ENCODE data around the gene COL13A1. TPM values are rescaled to one million over a fixed set of nuclear protein-coding genes. Genes with fewer than 3 reads are reported as not detected.

COL13A1 gene
- total and polyA plus RNA-seq, 4 donors: 0.17 to 0.47 (median 0.18) TPM

- TF ChIP-seq REST (IDR thresholded peaks at IDR 0.05) (peak; percentile 67), FOXA1 (IDR thresholded peaks at IDR 0.05) (no peak), SP1 (IDR thresholded peaks at IDR 0.05) (peak; percentile 78), JUND (IDR thresholded peaks at IDR 0.05) (peak in 1 of 2 donors; percentile 62), FOXA2 (IDR thresholded peaks at IDR 0.05) (peak; percentile 43), NR2F2 (IDR thresholded peaks at IDR 0.05) (no peak), YY1 (IDR thresholded peaks at IDR 0.05) (peak; percentile 79)
Observed at GRCh38 chr10:69890065-69890847, 88.5 kb downstream of the COL13A1 start (continued).

- TF ChIP-seq GABPA (IDR thresholded peaks at IDR 0.05 in 1 of 2, conservative IDR thresholded peaks at IDR 0.05 in 1 of 2) (no peak), ZBTB33 (IDR thresholded peaks at IDR 0.05) (no peak), CTCF (IDR thresholded peaks at IDR 0.05; ENCODE audit: low read depth, low read length, missing input control) (no peak), RXRA (IDR thresholded peaks at IDR 0.05) (no peak), EGR1 (IDR thresholded peaks at IDR 0.05; ENCODE audit: low read depth in 2 of 2) (no peak), ATF3 (IDR thresholded peaks at IDR 0.05) (no peak), NR2F2 (IDR thresholded peaks at IDR 0.05) (no peak), FOXA2 (IDR thresholded peaks at IDR 0.05) (no peak), FOXA1 (IDR thresholded peaks at IDR 0.05) (no peak), HNF4G (IDR thresholded peaks at IDR 0.05) (no peak), HNF4A (conservative IDR thresholded peaks at IDR 0.05) (no peak), JUND (IDR thresholded peaks at IDR 0.05) (no peak)
- 68% methylated on average over 9 of the region's 9 CpGs for WGBS
Observed at GRCh38 chr10:69891057-69891617, 89.4 kb downstream of the COL13A1 start.

More at GRCh38 chr10:69891057-69891617, 89.4 kb downstream of the COL13A1 start:
- H3K4me3 ChIP-seq (ENCODE audit: low read depth in 1 of 3, low read length in 3 of 3): no peak overlapping the region
- DNase-seq (ENCODE audit: low spot score): no peak
- H3K9ac ChIP-seq (ENCODE audit: low read depth in 1 of 2, low read length in 2 of 2): no peak overlapping the region
- H3K4me1 ChIP-seq (ENCODE audit: control insufficient read depth in 4 of 4, insufficient read depth in 4 of 4, low read length in 3 of 4): peaks cover 5 to 47% (median 41%) of the 10 kb centered on the region in 4 donors
- H3K9me3 ChIP-seq (ENCODE audit: control insufficient read depth in 4 of 4, low read length in 3 of 4): no peaks in the 10 kb centered on the region
- no peaks in the 10 kb centered on the region for H3K36me3 ChIP-seq (ENCODE audit: control insufficient read depth in 4 of 4, insufficient read depth in 3 of 4, low read depth in 1 of 4, low read length in 3 of 4)
- no peaks in the 10 kb centered on the region for H3K27me3 ChIP-seq (ENCODE audit: control insufficient read depth in 4 of 4, insufficient read depth in 4 of 4, low read length in 3 of 4)
- H3K27ac ChIP-seq (ENCODE audit: low read depth in 1 of 2, low read length in 2 of 2): no peak overlapping the region
